SK-N-SH (cell line): ENCODE results near the gene USP15. TPM values are rescaled to one million over a fixed set of nuclear protein-coding genes. Genes with fewer than 3 reads are reported as not detected.

Source experiments
- CTCF ChIA-PET: fragments of 300-600, 350-600 bp; formaldehyde crosslinking; extraction: SDS; loops from one replicate; lab custom pipeline; 2021; lab: Yijun Ruan, JAX
- POLR2A ChIA-PET: fragments of 350-600 bp; sonication (Branson Sonifier 250); formaldehyde crosslinking; extraction: SDS; loops from one replicate; lab custom pipeline; 2020; ENCODE audit warnings: antibody characterized with exemption, inconsistent platforms; lab: Yijun Ruan, JAX
- DNase-seq: peaks from one replicate; pipeline ENCODE4 v3.0.0; 2012
- H2AFZ ChIP-seq: fragments of 200-600 bp; sonication (generic); 2 replicates; pipeline ENCODE4 v1.8.1; 2016; ENCODE audit warnings: antibody characterized with exemption, mild to moderate bottlenecking, low read depth
- H3F3A ChIP-seq: fragments of 200-600 bp; sonication (generic); replicated peaks from 2 replicates; pipeline ENCODE3; 2016; ENCODE audit warnings: antibody characterized with exemption, mild to moderate bottlenecking; ENCODE audit not compliant: insufficient read depth
- H3K27ac ChIP-seq, 2 experiments: fragments of 200-500 bp in 1 of 2; fragments of 200-600 bp in 1 of 2; sonication (Bioruptor generic) in 1 of 2; sonication (generic), shearing (Covaris generic) in 1 of 2; 2 replicates each; pipeline versions ENCODE4 v1.5.1 to v1.6.1; 2014 to 2016; ENCODE audit warnings: low read depth in 2 of 2, inconsistent platforms in 1 of 2, low read length in 1 of 2, mild to moderate bottlenecking in 1 of 2, mixed read lengths in 1 of 2
- H3K27me3 ChIP-seq: fragments of 200-600 bp; sonication (generic), shearing (Covaris generic); 2 replicates; pipeline ENCODE4 v1.6.1; 2016; ENCODE audit warnings: mixed run types; ENCODE audit not compliant: insufficient read depth
- H3K36me3 ChIP-seq, 2 experiments: fragments of 200-500 bp in 1 of 2; fragments of 200-600 bp in 1 of 2; sonication (Bioruptor generic) in 1 of 2; sonication (generic) in 1 of 2; replicated peaks in 1 of 2; 2 replicates each; pipeline versions ENCODE3 to v1.5.1; 2014 to 2016; ENCODE audit warnings: low read length in 1 of 2, mild to moderate bottlenecking in 1 of 2; ENCODE audit not compliant: insufficient read depth in 2 of 2, control insufficient read depth in 1 of 2
- H3K4me1 ChIP-seq, 2 experiments: fragments of 200-500 bp in 1 of 2; fragments of 200-600 bp in 1 of 2; sonication (Bioruptor generic) in 1 of 2; sonication (generic), shearing (Covaris generic) in 1 of 2; 2 replicates each; pipeline versions ENCODE4 v1.5.1 to v1.6.1; 2014 to 2016; ENCODE audit warnings: low read depth in 1 of 2, low read length in 1 of 2, mixed run types in 1 of 2; ENCODE audit not compliant: insufficient read depth in 2 of 2, control insufficient read depth in 1 of 2
- H3K4me2 ChIP-seq: fragments of 200-600 bp; sonication (generic), shearing (Covaris generic); 2 replicates; pipeline ENCODE4 v1.6.1; 2017; ENCODE audit warnings: mixed run types
- H3K4me3 ChIP-seq, 2 experiments: fragments of 200-500 bp in 1 of 2; fragments of 200-600 bp in 1 of 2; sonication (Bioruptor generic) in 1 of 2; sonication (generic), shearing (Covaris generic) in 1 of 2; 2 replicates each; pipeline versions ENCODE4 v1.5.1 to v1.8.1; 2014 to 2016; ENCODE audit warnings: low read depth in 2 of 2, inconsistent platforms in 1 of 2, low read length in 1 of 2, mild to moderate bottlenecking in 1 of 2, mixed read lengths in 1 of 2, moderate library complexity in 1 of 2
- H3K79me2 ChIP-seq: fragments of 200-600 bp; sonication (generic); 2 replicates; pipeline ENCODE4 v1.8.1; 2017; ENCODE audit warnings: mild to moderate bottlenecking; ENCODE audit not compliant: insufficient read depth
- H3K9ac ChIP-seq: fragments of 200-600 bp; sonication (generic); 2 replicates; pipeline ENCODE4 v1.6.1; 2017; ENCODE audit warnings: mixed run types
- H3K9me2 ChIP-seq: fragments of 200-600 bp; sonication (generic); 2 replicates; pipeline ENCODE4 v1.6.1; 2017; ENCODE audit warnings: mixed run types
- H3K9me3 ChIP-seq: fragments of 200-600 bp; sonication (generic); 2 replicates; pipeline ENCODE4 v1.6.1; 2017; ENCODE audit warnings: mixed run types, mild to moderate bottlenecking, moderate library complexity
- H4K20me1 ChIP-seq: fragments of 200-600 bp; sonication (generic); 2 replicates; pipeline ENCODE4 v1.6.1; 2017; ENCODE audit warnings: mild to moderate bottlenecking, mixed run types; ENCODE audit not compliant: insufficient read depth
- EP300 ChIP-seq, 2 experiments: IDR thresholded peaks; 2 replicates each; pipeline versions ENCODE4 v1.4.0 to v1.6.1; 2012; ENCODE audit warnings: borderline replicate concordance in 1 of 2, low read depth in 1 of 2, low read length in 1 of 2
- FOSL2 ChIP-seq: IDR thresholded peaks from 2 replicates; pipeline ENCODE4 v1.4.0; 2012; ENCODE audit warnings: low read depth, mild to moderate bottlenecking, moderate library complexity, borderline replicate concordance
- FOXM1 ChIP-seq: IDR thresholded peaks from 2 replicates; pipeline ENCODE4 v1.4.0; 2012; ENCODE audit warnings: low read depth, mild to moderate bottlenecking
- GABPA ChIP-seq: IDR thresholded peaks from 2 replicates; pipeline ENCODE4 v1.4.0; 2012; ENCODE audit warnings: low read depth, mild to moderate bottlenecking
- GATA2 ChIP-seq: sonication (generic); formaldehyde crosslinking; IDR thresholded peaks from 2 replicates; pipeline ENCODE4 v1.5.0; 2020; ENCODE audit warnings: mild to moderate bottlenecking, missing genetic modification reagents
- JUND ChIP-seq: IDR thresholded peaks from 2 replicates; pipeline ENCODE4 v1.4.0; 2012
- MEF2A ChIP-seq: IDR thresholded peaks from 2 replicates; pipeline ENCODE4 v1.4.0; 2012; ENCODE audit warnings: low read depth, borderline replicate concordance
- MXI1 ChIP-seq: IDR thresholded peaks from 2 replicates; pipeline ENCODE4 v1.6.1; 2012; ENCODE audit warnings: mild to moderate bottlenecking, low read depth, low read length, improper control_type of control experiment
- NFIC ChIP-seq: IDR thresholded peaks from 2 replicates; pipeline ENCODE4 v1.4.0; 2012; ENCODE audit warnings: borderline replicate concordance
- NRF1 ChIP-seq: IDR thresholded peaks from 2 replicates; pipeline ENCODE4 v1.6.1; 2012; ENCODE audit warnings: low read depth, mild to moderate bottlenecking, low read length
- RCOR1 ChIP-seq: fragments of 150-350 bp; IDR thresholded peaks from 2 replicates; pipeline ENCODE4 v1.6.1; 2017; ENCODE audit warnings: antibody characterized with exemption, low read length
- RFX5 ChIP-seq: IDR thresholded peaks from 2 replicates; pipeline ENCODE4 v1.6.1; 2012; ENCODE audit warnings: mild to moderate bottlenecking, improper control_type of control experiment, low read length
- RXRA ChIP-seq: IDR thresholded peaks from 2 replicates; pipeline ENCODE4 v1.4.0; 2012; ENCODE audit warnings: low read depth, mild to moderate bottlenecking, borderline replicate concordance
- SIN3A ChIP-seq: IDR thresholded peaks from 2 replicates; pipeline ENCODE4 v1.6.1; 2012; ENCODE audit warnings: low read depth, mild to moderate bottlenecking, low read length, moderate library complexity, borderline replicate concordance
- SMC3 ChIP-seq: IDR thresholded peaks from 2 replicates; pipeline ENCODE4 v1.6.1; 2012; ENCODE audit warnings: low read depth, low read length, improper control_type of control experiment
- TAF1 ChIP-seq: IDR thresholded peaks from 2 replicates; pipeline ENCODE4 v1.6.1; 2012; ENCODE audit warnings: low read depth, mild to moderate bottlenecking, low read length, moderate library complexity, borderline replicate concordance
- YY1 ChIP-seq: IDR thresholded peaks from 2 replicates; pipeline ENCODE4 v1.4.0; 2012; ENCODE audit warnings: low read depth, mild to moderate bottlenecking
- WGBS: methylation state at CpG from one replicate; pipeline ENCODE4 v1.1.6; 2017; ENCODE audit warnings: low lambda C conversion rate; 5-methylcytosine and 5-hydroxymethylcytosine counted together
- polyA plus RNA-seq, 3 experiments: library from polyadenylated mRNA; depleted of rRNA; stranded (reverse); fragments of >200 nt; gene quantifications; 2 replicates each; pipeline ENCODE4 v1.2.3, GENCODE V29; 2012
- TF ChIP-seq, protein P1 (sequence below): fragments of 200-600 bp; sonication (generic); IDR thresholded peaks from 2 replicates; pipeline ENCODE4 v1.6.1; 2017; ENCODE audit warnings: antibody characterized with exemption, mild to moderate bottlenecking, moderate library complexity
- TF ChIP-seq, protein P2 (sequence below): IDR thresholded peaks from 2 replicates; pipeline ENCODE4 v1.4.0; 2012; ENCODE audit warnings: low read depth, borderline replicate concordance
- TF ChIP-seq, protein P3 (sequence below): IDR thresholded peaks from 2 replicates; pipeline ENCODE4; 2012
- TF ChIP-seq, protein P4 (sequence below): IDR thresholded peaks from 2 replicates; pipeline ENCODE4 v1.6.1; 2012; ENCODE audit warnings: mild to moderate bottlenecking, low read depth, low read length, moderate library complexity

Gene USP15
- polyA plus RNA-seq, 1 of the 3 experiments (the other 2 are of a cell fraction): 13.2 TPM

DNA sequence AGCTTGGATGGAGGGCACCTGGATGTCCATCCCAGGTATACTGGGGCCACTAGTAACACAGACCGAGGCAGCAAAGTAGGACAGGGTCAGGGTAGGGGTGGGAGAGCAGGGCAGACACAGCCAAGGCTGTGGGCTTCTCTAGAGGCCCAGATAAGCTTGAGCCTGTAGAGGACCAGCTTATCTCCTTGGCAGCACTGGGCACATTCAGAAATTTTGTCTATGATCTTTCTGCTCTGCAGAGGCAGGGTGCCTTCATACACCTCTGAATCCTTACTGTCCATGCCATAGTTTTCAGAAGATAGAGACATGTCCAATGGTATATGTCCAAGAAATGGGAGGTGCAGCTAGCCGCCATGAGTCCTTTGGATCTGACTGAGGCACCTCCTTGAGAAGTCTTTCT lies 26.4 kb upstream of the USP15 start:
- ChIA-PET POLR2A (no interaction called here), CTCF (no interaction called here)
- no peak for DNase-seq
- no peaks in the 10 kb centered on the region for H4K20me1 ChIP-seq
- no peaks in the 10 kb centered on the region for H3K79me2 ChIP-seq
- H2AFZ ChIP-seq: no peak overlapping the region
- no peaks in the 10 kb centered on the region for H3K9me3 ChIP-seq
- H3K4me3 ChIP-seq: no peak overlapping the region
- TF ChIP-seq RFX5 (no peak), RXRA (no peak), SIN3A (no peak), SMC3 (no peak), GABPA (no peak), FOXM1 (no peak), RCOR1 (no peak), FOSL2 (no peak), TAF1 (no peak), MXI1 (no peak), NRF1 (no peak), YY1 (no peak), EP300 (IDR thresholded peaks at IDR 0.05; ENCODE audit: borderline replicate concordance in 1 of 2, low read depth in 1 of 2, low read length in 1 of 2) (no peak), JUND (no peak)
- TF ChIP-seq, protein P1, sequence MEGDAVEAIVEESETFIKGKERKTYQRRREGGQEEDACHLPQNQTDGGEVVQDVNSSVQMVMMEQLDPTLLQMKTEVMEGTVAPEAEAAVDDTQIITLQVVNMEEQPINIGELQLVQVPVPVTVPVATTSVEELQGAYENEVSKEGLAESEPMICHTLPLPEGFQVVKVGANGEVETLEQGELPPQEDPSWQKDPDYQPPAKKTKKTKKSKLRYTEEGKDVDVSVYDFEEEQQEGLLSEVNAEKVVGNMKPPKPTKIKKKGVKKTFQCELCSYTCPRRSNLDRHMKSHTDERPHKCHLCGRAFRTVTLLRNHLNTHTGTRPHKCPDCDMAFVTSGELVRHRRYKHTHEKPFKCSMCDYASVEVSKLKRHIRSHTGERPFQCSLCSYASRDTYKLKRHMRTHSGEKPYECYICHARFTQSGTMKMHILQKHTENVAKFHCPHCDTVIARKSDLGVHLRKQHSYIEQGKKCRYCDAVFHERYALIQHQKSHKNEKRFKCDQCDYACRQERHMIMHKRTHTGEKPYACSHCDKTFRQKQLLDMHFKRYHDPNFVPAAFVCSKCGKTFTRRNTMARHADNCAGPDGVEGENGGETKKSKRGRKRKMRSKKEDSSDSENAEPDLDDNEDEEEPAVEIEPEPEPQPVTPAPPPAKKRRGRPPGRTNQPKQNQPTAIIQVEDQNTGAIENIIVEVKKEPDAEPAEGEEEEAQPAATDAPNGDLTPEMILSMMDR: no peak
- TF ChIP-seq, protein P2, sequence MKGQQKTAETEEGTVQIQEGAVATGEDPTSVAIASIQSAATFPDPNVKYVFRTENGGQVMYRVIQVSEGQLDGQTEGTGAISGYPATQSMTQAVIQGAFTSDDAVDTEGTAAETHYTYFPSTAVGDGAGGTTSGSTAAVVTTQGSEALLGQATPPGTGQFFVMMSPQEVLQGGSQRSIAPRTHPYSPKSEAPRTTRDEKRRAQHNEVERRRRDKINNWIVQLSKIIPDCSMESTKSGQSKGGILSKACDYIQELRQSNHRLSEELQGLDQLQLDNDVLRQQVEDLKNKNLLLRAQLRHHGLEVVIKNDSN: no peak
- no peaks in the 10 kb centered on the region for H3K4me1 ChIP-seq
- no peaks in the 10 kb centered on the region for H3F3A ChIP-seq
- H3K36me3 ChIP-seq: no peaks in the 10 kb centered on the region
- H3K27ac ChIP-seq: no peak overlapping the region
- no peak overlapping the region for H3K4me2 ChIP-seq
- H3K9me2 ChIP-seq: no peaks in the 10 kb centered on the region
- no peak overlapping the region for H3K9ac ChIP-seq
- WGBS: 32% methylated on average over 2 of the region's 2 CpGs
- H3K27me3 ChIP-seq: no peaks in the 10 kb centered on the region

DNA sequence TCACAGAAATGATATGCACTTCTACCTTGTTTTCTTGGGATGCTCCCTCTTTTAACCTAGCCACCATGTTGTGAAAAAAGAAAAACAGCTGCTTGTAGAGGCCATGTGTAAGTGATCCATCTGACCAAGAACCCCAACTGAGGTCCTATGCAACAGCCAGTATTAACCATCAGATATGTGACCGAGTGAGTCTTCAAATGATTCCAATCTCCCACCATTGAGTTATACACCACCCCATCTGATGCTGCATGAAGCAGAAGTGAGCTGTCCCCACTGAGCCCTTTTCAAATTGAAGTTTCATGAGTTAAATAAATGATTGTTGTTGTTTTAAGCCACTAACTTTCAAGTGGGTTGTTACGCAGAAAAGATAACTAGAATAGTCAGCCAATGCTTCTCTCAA lies 20.6 kb upstream of the USP15 start:
- TF ChIP-seq RCOR1 (no peak), GATA2 (CRISPR knock-in tag) (no peak), NFIC (no peak), MEF2A (no peak)
- TF ChIP-seq, protein P3, sequence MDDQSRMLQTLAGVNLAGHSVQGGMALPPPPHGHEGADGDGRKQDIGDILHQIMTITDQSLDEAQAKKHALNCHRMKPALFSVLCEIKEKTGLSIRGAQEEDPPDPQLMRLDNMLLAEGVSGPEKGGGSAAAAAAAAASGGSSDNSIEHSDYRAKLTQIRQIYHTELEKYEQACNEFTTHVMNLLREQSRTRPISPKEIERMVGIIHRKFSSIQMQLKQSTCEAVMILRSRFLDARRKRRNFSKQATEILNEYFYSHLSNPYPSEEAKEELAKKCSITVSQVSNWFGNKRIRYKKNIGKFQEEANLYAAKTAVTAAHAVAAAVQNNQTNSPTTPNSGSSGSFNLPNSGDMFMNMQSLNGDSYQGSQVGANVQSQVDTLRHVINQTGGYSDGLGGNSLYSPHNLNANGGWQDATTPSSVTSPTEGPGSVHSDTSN: no peak
- TF ChIP-seq, protein P4, sequence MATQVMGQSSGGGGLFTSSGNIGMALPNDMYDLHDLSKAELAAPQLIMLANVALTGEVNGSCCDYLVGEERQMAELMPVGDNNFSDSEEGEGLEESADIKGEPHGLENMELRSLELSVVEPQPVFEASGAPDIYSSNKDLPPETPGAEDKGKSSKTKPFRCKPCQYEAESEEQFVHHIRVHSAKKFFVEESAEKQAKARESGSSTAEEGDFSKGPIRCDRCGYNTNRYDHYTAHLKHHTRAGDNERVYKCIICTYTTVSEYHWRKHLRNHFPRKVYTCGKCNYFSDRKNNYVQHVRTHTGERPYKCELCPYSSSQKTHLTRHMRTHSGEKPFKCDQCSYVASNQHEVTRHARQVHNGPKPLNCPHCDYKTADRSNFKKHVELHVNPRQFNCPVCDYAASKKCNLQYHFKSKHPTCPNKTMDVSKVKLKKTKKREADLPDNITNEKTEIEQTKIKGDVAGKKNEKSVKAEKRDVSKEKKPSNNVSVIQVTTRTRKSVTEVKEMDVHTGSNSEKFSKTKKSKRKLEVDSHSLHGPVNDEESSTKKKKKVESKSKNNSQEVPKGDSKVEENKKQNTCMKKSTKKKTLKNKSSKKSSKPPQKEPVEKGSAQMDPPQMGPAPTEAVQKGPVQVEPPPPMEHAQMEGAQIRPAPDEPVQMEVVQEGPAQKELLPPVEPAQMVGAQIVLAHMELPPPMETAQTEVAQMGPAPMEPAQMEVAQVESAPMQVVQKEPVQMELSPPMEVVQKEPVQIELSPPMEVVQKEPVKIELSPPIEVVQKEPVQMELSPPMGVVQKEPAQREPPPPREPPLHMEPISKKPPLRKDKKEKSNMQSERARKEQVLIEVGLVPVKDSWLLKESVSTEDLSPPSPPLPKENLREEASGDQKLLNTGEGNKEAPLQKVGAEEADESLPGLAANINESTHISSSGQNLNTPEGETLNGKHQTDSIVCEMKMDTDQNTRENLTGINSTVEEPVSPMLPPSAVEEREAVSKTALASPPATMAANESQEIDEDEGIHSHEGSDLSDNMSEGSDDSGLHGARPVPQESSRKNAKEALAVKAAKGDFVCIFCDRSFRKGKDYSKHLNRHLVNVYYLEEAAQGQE: no peak
- ChIA-PET CTCF (no interaction called here), POLR2A (no interaction called here)
- no peaks in the 10 kb centered on the region for H4K20me1 ChIP-seq
- 44% methylated on average over 2 of the region's 2 CpGs for WGBS
- no peak overlapping the region for H3K27ac ChIP-seq
- H3K9me2 ChIP-seq: no peaks in the 10 kb centered on the region
- no peak overlapping the region for H3K9ac ChIP-seq
- no peaks in the 10 kb centered on the region for H3F3A ChIP-seq
- no peak overlapping the region for H3K4me2 ChIP-seq
- no peaks in the 10 kb centered on the region for H3K9me3 ChIP-seq
- H3K79me2 ChIP-seq: no peaks in the 10 kb centered on the region
- H3K27me3 ChIP-seq: no peaks in the 10 kb centered on the region
- H3K4me3 ChIP-seq: no peak overlapping the region
- H2AFZ ChIP-seq: no peak overlapping the region
- no peaks in the 10 kb centered on the region for H3K36me3 ChIP-seq
- no peaks in the 10 kb centered on the region for H3K4me1 ChIP-seq
- no peak for DNase-seq
